Activated T-cell treated with anti-CD3 and anti-CD28 coated beads for 4 hours (primary cell): ENCODE measurements around the gene ATAD3B.
"Not testable (repeated sequence)": the region's sequence is repeated elsewhere in the genome, so short reads cannot be mapped to it uniquely, and the experiment has no call there.

ENCODE experiments used
- DNase-seq: peaks from one replicate; pipeline ENCODE4 v3.0.0-alpha.2; 2020

The ATAD3B gene, protein sequence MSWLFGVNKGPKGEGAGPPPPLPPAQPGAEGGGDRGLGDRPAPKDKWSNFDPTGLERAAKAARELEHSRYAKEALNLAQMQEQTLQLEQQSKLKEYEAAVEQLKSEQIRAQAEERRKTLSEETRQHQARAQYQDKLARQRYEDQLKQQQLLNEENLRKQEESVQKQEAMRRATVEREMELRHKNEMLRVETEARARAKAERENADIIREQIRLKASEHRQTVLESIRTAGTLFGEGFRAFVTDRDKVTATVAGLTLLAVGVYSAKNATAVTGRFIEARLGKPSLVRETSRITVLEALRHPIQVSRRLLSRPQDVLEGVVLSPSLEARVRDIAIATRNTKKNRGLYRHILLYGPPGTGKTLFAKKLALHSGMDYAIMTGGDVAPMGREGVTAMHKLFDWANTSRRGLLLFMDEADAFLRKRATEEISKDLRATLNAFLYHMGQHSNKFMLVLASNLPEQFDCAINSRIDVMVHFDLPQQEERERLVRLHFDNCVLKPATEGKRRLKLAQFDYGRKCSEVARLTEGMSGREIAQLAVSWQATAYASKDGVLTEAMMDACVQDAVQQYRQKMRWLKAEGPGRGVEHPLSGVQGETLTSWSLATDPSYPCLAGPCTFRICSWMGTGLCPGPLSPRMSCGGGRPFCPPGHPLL

DNA sequence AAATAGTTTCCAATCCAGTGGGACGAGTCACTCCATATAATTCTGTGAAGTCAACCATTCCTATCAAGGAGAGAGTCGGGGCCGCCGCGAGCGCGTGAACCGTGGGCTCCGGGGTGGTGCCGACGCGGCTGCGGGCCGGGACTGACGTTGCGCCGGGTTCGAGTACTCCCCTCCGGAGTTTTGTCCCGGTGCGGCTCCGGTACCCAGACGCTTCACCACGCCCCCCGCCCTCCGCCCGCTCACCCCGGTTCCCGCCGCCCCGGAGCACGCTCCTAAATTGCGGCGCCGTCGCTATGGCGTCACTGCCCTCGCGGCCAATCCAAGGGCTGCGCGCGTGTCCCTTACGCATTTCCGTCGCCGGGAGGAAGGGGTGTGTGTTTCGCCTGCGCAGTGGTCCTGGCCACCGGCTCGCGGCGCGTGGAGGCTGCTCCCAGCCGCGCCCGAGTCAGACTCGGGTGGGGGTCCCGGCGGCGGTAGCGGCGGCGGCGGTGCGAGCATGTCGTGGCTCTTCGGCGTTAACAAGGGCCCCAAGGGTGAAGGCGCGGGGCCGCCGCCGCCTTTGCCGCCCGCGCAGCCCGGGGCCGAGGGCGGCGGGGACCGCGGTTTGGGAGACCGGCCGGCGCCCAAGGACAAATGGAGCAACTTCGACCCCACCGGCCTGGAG is at the start of gene ATAD3B:
ATAD3B (plus strand) TSS at position 377 of the 664 bp plus-strand sequence; CDS start at position 497, 120 bp downstream.
- DNase-seq = peak; percentile 91

DNA sequence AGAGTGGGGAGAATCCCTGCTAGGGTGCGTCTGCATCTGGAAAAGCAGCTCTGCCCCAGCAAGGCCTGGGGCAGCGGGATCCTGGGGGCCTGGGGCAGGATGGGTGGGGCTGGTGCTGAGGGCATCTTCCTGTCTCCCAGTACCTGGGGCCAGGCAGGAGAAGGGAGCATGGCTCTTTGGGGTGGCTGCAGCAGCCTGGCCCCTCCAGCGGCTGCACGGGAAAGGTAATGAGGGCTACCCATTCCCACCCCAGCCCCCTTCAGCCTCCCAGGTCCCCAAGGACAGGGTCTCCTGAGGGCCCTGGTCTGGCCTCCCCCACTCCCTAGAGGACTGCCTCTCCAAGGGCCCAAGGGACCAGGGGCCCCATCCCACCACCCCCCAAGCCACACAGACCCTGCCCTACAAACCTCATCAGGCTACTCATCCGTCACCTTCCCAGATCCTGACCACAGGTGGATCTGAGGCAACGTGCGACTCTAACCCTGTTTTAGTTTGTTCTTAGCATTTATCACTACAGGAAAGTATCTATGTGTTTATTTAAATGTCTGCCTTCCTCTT is 49.6 kb upstream of the ATAD3B start:
- DNase-seq = no peak

DNA sequence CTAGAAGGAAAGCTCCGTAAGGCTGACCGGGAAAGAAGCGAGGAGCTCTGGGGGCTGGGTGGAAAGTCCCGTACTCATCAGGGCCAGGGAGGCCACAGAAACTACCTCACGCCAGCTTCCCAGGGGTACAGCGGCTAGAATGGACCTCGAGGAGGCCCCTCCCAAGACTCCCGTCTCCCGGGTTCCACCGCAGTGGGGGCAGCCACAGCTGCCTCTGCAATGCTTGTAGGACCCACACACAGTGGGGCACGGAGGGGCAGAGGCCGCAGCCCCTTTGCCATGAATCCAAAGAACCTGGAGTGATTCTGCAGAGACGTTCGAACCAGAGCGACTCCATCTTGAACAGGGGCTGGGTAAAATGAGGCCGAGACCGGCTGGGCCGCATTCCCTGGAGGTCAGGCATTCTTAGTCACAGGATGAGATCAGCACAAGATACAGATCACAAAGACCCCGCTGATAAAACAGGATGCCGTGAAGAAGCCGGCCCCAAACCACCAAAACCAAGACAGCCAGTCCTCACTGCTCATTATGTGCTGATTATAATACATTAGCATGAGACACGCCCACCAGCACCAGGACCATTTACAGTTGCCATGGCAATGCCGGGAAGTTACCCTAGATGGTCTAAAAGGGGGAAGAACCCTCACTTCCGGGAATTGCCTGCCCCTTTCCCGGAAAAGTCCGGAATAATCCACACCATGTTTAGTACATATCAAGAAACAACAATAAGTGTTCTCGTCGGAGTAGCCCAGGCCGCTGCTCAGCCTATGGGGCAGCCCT is 48.9 kb upstream of the ATAD3B start:
- DNase-seq = no peak

DNA sequence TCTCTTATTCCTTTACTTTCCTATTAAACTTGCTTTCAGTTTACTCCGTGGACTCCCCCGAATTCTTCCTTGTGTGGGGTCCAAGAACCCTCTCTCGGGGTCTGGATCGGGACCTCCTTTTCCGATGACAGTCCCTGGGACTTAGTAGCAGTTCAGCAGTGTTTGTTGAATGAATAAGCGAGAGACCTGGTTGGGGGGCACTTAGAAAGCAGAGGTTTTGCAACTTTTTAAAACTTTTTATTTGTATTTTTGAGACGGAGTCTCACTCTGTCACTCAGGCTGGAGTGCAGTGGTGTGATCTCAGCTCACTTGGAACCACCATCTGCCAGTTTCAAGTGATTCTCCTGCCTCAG is 48.3 kb upstream of the ATAD3B start:
- DNase-seq = no peak

DNA sequence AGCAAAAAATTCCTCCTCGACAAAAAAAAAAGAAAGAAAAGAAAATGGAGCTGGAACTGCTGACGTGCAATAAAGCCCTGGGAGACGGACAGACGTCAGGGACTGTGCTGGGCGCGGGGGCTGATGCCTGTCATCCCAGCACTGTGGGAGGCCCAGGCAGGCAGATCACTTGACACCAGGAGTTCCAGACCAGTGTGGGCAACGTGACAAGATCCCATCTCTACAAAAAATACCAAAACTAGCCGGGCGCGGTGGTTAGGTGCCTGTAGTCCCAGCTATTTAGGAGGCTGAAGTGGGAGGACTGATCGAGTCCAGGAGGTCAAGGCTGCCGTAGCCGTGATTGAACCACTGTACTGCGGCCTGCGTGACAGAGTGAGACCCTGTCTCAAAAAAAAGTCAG is 46.9 kb upstream of the ATAD3B start:
- DNase-seq = no peak

DNA sequence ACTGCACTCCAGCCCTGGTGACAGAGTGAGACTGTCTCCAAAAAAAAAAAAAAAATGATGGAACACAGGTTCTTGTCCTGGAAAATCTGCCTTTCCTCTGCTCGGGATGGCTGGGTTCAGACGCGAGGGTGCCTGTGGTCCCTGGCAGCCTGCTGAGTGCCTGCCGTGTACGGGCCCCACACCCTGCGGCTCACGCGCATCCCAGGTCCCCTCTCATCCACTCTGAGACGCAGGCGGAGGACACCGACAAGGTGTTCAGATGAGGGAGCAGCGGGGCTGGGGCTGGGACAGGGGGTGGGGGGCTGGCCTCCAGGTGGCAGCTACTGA is 46.2 kb upstream of the ATAD3B start:
- no peak for DNase-seq

DNA sequence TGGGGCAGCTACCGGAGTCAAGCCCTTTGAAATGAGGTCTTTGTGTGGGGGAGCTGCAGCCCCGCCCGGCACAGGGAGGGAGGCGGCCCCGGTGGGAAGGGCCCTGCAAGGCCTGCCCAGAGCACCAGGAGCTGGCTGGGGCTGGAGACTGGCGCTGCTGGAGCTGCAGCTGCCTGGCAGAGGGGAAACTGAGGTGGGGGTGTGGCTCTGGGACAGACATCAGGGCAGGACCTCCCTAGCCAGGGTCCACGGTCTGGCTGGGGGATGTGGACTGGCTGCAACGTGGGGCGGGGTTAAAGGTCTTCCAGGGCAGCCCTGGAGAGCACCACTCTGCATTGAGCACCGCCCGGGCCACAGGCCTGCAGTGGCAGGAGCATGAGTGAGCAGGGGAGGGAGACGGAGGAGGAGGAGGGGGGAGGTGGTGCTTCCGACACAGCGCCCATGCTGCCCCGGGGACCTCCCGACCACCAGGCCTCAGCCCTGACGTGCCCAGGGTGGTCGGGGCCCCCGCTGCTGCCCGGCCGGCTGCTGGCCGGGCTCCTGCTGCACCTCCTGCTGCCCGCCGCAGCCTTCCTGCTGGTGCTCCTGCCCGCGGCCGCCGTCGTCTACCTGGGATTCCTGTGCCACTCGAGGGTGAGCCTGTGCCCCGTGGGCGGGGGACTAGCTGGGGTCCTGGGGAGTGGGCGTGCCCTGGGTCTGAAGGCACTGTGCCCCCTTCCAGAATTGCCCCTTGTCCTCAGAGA is 45.6 kb upstream of the ATAD3B start:
- no peak for DNase-seq

DNA sequence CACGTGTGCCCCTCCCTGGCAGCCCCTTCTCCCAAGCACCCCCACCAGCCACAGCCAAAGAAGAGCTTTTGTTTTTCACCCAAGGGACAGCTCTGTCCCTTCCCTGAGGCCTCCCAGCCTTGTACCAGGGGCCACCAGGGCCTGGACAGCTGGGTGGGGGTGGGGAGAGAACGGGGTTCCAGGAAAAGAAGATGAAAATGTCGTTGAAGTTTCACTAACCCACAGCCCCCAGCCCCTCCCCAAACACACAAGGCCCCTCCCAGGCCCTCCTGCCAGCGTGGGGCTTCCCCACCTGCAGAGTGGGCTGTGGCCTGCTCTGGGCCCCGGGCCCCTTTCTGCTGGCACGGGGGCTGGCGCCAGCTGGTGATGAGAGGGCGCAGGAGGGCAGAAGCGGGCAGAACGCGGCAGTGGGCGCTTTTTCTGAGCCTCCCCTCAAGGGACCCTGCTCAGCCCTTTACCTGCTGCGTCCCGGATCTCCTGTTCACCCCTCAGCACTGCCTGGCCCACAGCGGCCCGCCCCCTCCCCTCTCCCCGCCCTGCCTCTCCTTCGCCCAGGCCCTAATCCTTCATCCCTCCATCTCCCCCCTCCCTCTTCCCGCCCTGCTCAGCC is 45.0 kb upstream of the ATAD3B start:
- DNase-seq = no peak

DNA sequence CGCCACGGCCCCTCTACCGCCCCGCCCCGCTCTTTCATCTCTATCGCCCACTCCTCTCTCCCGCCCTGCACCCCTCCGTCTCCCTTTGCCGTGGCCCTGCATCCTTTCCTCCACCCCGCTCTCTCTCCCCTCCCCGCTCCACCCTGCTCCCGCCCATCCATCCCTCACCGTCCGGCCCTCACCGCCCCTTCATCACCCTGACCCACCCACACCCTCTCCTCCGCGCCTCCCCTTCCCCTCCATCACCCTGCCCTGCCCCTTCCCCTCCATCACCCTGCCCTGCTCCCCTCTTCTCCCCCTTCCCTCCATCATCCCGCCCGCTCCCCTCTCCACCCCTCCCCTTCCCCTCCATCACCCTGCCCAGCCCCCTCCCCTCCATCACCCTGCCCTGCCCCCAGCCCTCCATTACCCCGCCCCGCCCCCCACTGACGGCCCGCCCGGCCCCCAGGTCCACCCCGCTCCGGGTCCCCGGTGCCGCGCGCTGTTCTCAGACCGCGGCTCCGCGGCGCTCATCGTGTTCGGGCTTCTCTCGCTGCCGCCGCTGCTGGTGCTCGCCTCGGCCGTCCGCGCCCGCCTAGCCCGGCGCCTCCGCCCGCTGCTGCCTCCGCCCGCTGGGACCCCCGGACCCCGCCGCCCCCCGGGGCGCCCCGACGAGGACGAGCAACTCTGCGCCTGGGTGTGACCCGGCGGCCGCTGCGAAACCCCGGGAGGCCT is 44.3 kb upstream of the ATAD3B start:
- no peak for DNase-seq

DNA sequence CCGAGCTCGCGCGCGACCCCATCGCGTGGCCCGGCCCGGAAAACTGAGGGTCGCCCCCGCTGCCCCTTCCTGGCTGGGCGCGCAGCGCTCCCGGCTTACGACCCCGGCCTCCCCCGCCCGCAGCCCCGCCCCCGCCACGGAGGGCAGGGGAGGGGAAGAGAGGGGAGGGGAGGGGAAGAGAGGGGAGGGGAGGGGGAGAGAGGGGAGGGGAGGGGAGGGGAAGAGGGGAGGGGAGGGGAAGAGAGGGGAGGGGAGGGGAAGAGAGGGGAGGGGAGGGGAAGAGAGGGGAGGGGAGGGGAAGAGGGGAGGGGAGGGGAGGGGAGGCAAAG is 43.8 kb upstream of the ATAD3B start:
- no peak for DNase-seq

DNA sequence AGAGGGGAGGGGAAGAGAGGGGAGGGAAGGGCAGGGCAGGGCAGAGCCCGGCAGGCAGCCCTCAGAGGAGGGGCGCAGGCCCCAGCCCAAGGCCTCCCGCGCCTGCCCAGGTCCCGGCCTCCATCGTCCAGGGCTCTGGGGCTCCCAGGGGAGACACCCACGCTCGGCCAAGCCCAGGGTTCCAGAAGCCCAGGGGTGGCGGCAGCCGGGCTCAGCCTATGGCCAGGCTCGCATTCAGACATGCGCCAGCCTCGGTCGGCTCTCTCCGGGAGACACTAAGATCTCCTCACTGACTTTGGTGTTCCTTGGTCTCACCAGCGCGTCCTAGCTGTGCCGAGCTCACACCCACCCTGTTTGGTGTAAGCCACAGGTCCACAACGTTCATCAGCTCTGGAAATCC is 43.4 kb upstream of the ATAD3B start:
- no peak for DNase-seq

DNA sequence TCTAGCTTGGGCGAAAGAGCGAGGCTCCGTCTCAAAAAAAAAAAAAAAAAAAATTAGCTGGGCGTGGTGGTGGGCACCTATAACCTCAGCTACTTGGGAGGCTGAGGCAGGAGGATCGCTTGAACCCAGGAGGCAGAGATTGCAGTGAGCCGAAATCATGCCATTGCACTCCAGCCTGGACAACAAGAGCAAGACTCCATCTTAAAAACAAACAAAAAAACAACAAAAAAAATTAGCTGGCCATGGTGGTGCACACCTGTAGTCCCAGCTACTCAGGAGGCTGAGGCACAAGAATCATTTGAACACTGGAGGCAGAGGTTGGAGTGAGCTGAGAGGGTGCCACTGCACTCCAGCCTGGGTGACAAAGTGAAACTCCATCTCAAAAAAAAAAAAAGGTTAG is 42.6 kb upstream of the ATAD3B start:
- DNase-seq = not testable (repeated sequence)

DNA sequence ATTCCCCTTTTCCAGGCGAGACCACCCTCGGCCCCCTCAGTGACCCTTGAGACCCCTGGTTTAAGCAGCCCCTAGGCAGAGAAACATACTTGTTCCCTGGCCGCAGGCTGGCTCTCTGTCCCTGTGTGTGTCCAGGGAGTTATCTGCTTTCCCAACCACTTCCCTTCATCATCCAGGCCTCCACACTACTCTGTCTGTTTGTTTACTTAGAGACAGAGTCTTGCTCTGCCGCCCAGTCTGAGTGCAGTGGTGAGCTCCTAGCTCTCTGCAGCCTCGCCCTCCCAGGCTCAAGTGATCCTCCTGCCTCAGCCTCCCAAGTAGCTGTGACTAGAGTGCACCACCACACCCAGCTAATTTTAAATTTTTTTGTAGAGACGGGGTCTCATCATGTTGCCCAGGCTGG is 41.9 kb upstream of the ATAD3B start:
- no peak for DNase-seq

DNA sequence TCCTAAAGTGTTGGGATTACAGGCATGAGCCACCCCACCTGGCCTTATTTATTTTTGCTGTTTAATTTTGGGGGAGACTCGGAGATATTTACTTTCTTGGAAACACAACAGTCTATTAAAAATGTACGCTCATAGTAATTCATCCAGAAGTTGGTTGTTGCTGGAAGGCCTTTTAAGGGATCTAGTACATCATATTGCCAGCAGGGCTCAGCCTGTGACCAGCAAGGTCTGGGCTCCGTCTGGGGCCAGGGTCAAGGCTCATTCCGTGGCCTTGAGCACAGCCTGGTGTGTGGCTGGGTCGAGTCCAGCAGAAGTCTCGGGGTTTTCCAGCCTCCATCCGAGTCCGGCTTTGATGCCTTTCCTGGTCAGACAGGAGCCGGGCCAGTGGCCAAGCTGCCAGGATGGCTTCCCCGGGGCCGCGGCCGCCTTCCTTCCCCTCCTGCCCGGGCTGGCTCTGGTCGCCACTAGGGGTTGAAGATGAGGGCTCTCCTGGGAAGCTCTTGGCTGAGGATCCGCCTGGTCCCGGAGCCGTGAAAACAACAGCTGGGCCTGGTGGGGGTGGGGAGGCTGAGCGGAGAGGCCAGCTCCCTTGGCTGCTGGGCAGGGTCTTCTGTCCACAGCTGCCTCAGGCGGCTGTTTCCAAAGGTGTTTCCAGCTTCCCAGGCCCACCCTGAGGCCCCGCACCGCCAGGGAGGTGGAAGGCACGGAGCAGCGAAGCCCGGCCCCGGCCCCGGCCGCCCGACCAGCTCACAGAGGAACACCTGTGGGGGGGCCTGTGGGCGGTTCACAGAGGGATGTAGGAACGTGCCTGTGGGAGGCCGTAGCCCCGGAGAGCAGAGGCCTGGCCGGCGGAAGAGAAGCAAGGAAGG is 41.2 kb upstream of the ATAD3B start:
- no peak for DNase-seq

DNA sequence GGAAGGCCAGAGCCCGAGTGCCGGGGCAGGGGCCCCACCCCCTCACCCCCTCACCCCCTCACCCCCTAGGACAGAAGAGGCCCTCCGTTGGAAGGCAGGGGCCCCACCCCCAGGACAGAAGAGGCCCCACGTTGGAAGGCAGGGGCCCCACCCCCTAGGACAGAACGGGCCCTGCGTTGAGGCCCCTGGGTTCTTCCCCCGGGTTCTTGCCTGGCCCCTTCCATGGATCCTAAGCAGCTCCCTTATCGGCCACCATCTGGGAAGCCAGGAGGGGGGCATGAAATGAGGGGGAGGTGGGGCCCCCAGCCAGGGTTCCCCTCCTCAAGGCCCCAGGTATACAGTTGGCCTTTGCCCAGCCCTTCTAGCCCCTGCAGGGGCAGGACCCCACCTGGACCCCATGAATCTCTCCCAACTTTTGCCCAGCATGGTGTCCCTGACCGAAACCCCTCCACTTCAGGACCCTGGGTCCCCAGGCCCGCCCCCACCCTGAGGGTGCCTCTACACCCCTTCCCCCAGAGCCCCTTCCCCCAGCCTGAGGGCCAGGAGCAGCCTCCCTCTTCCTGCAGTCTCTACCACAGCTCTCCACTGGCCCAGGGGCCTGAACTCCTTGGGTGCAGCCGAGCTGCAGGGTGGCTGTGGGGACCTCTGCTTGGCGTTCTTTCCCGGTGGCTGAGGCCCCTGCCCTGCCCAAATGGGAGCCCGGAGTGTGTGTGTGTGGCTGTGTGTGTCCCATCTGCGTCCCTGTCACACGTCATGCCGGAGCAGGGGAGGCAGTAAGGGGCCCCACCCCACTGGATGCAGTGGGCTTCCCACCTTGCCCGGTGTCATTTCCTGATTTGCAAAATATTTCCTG is 40.3 kb upstream of the ATAD3B start:
- DNase-seq = no peak

DNA sequence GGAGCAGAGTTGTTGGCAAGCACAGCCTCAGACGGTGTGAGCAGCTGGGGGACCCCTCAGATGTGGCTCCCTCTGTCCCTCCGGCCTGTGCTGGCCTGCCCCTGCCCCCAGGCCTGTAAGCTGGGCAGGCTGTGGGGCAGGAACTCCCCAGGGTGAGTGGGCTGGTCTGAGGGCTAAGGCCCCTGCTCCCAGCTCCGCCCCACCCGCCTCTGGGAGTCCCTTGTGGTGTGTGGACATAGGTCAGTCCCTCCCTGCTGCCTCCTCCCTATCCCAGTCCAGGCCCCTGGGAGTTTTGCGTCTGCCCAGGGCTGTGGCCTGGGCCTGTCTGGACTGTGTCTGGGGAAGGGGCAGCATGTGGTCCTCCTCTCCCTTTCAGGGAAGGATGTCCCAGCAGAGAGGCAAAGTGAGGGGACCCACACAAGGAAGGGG is 39.7 kb upstream of the ATAD3B start:
- no peak for DNase-seq

DNA sequence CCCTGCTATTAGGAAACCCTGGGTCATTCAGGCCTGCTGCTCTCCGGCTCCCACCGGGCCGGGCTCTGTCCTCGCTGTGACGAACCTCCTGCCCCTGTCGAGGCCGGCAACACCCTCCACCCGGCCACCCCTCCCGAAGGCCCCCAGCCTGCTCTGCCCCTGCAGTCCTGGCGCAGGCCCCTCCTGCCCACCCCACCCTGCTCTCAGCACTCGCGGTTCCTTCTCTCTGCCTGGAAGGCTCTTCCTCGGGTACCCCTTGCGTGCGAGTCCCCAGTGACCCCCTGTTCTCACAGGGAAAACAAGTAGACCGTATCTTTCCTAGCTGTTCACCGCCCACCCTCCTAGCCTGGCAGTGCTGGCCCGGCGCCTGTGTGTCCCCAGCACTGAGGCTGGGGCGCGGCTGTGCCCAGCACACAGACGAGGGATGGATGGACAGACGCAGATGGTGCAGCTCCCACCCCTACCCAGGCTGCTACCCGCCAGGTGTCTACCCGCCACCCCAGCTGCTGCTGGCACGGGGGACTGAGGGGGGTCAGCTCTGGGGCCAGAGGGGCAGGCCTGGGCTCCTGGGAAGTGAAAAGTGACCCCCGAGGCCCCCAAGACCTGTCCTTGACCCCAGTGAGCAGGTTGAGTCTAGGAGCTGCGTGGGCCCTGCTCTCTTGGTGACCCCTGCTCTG is 39.2 kb upstream of the ATAD3B start:
- no peak for DNase-seq

DNA sequence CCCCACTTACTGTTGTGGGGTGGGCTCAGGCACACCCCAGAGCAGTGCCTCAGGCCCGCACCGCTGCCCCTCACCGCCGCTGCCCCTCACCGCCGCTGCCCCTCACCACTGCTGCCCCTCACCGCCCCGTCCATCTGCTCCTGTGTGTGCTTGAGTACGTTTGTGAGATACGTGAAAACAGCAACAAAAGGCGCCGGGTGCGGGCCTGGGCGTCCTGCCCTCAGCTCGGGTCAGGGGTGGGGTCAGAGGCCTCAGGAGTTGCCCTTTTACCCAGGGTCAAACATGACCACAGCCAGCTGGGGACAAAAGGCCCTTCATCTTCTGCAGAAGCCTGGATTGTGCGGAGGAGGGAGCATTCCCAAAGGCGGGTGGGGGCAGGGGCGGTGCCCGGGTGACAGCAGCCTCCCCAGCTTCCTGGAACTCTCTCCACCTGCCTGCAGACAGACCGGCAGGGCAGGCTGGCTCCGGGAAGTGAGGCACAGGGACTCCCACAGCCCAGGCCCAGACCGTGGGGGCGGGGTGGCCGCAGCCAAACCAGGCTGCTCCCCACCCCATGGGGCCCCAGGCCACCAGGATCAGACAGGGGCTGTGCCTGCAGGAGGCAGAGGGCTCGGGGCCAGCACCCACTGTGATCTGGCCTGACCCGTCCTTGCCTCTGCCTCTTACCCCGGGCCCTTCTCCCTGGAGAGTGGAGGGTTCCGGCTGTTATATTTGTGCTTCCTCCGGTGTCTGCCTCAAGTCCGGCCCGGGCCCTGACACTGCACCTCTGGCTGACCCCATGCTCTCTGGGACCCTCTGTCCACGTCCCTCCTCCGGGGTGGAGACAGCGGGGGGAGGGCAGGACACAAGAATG is 38.4 kb upstream of the ATAD3B start:
- no peak for DNase-seq
